ENCODE measurements around the gene ZSWIM8. TPM values are rescaled to one million over a fixed set of nuclear protein-coding genes. Genes with fewer than 3 reads are reported as not detected.
A peak's percentile ranks its signal among the peaks of the same experiment; 100 is the strongest.

Gene ZSWIM8
- polyA plus RNA-seq, 2 of the 4 experiments (the other 2 are of a cell fraction), result 24.3 to 44.5 TPM

DNA sequence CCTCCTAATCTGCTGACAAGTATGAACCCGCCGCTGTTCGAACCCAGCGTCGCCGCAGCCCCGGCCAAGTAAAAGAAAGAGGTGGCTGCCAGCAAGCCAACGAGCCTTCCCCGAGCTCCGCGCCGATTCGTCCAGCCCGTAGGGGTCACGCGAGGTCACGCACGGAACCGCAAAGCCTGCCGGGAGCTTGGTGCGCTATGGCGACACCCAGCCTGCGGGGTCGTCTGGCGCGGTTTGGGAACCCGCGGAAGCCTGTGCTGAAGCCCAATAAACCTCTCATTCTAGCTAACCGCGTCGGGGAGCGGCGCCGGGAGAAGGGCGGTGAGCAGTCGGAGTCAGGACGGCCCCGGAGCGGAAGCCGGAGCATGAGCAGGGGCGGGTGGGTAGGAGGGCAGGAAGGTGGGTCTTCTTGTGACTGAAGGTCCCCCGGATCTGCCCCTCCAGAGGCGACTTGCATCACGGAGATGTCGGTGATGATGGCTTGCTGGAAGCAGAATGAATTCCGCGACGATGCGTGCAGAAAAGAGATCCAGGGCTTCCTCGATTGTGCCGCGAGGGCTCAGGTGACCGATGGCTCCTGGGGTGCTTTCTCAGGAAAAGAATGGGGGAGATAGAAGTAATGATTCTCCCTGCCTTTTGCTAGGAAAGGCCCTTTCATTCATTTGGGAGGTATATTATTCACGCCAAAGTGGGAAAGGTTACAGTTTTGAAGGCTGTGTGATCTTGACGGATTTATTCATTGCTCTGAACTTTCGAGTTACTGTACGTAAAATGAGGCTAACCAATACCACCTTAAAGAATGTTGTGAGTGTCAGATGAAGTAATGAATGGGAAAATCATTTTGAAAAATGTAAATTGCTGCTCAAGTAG lies 3.3 kb upstream of the ZSWIM8 start, which contains the start of gene CHCHD1 (continued):
- TF ChIP-seq CBX2 (IDR thresholded peaks at IDR 0.05; ENCODE audit: borderline replicate concordance, low read depth) (no peak), RCOR1 (IDR thresholded peaks at IDR 0.05; ENCODE audit: low read depth, low read length) (no peak), EP300 (IDR thresholded peaks at IDR 0.05) (no peak), BHLHE40 (IDR thresholded peaks at IDR 0.05; ENCODE audit: low read depth, low read length) (no peak), CBX8 (IDR thresholded peaks at IDR 0.05) (no peak), POLR2A (IDR thresholded peaks at IDR 0.05; ENCODE audit: low read length) (peak; percentile 83), TP53 (CRISPR knock-in tag; IDR thresholded peaks at IDR 0.05) (no peak), KDM1A (IDR thresholded peaks at IDR 0.05; ENCODE audit: low read depth) (no peak), ZNF302 (CRISPR knock-in tag; IDR thresholded peaks at IDR 0.05) (no peak), CEBPB (IDR thresholded peaks at IDR 0.05) (0 out of 4 replicates have a peak, but pooled peaks of 1 of the 2 experiments have one; percentile 13), RFX5 (IDR thresholded peaks at IDR 0.05) (0 out of 2 replicates have a peak, but pooled peaks have one; percentile 24), HOXA7 (CRISPR knock-in tag; IDR thresholded peaks at IDR 0.05) (no peak), FOXS1 (CRISPR knock-in tag; IDR thresholded peaks at IDR 0.05) (no peak), FOSL2 (IDR thresholded peaks at IDR 0.05) (no peak), FOSL2 (CRISPR knock-in tag; IDR thresholded peaks at IDR 0.05) (no peak), POLR2AphosphoS2 (conservative IDR thresholded peaks at IDR 0.05; ENCODE audit: low read length) (no peak), ESRRA (IDR thresholded peaks at IDR 0.05; ENCODE audit: borderline replicate concordance, low read length) (no peak), PHF8 (IDR thresholded peaks at IDR 0.05; ENCODE audit: borderline replicate concordance, low read depth) (peak; percentile 55; the same call in 1 of the 2 replicates), MYC (IDR thresholded peaks at IDR 0.05; ENCODE audit: borderline replicate concordance, low read length) (no peak), RAD21 (conservative IDR thresholded peaks at IDR 0.05 in 1 of 2, IDR thresholded peaks at IDR 0.05 in 1 of 2) (no peak), CHD2 (IDR thresholded peaks at IDR 0.05; ENCODE audit: low read length, partially characterized antibody) (no peak)
- TF ChIP-seq, protein P1, sequence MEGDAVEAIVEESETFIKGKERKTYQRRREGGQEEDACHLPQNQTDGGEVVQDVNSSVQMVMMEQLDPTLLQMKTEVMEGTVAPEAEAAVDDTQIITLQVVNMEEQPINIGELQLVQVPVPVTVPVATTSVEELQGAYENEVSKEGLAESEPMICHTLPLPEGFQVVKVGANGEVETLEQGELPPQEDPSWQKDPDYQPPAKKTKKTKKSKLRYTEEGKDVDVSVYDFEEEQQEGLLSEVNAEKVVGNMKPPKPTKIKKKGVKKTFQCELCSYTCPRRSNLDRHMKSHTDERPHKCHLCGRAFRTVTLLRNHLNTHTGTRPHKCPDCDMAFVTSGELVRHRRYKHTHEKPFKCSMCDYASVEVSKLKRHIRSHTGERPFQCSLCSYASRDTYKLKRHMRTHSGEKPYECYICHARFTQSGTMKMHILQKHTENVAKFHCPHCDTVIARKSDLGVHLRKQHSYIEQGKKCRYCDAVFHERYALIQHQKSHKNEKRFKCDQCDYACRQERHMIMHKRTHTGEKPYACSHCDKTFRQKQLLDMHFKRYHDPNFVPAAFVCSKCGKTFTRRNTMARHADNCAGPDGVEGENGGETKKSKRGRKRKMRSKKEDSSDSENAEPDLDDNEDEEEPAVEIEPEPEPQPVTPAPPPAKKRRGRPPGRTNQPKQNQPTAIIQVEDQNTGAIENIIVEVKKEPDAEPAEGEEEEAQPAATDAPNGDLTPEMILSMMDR (IDR thresholded peaks at IDR 0.05), result no peak
- TF ChIP-seq, protein P2, sequence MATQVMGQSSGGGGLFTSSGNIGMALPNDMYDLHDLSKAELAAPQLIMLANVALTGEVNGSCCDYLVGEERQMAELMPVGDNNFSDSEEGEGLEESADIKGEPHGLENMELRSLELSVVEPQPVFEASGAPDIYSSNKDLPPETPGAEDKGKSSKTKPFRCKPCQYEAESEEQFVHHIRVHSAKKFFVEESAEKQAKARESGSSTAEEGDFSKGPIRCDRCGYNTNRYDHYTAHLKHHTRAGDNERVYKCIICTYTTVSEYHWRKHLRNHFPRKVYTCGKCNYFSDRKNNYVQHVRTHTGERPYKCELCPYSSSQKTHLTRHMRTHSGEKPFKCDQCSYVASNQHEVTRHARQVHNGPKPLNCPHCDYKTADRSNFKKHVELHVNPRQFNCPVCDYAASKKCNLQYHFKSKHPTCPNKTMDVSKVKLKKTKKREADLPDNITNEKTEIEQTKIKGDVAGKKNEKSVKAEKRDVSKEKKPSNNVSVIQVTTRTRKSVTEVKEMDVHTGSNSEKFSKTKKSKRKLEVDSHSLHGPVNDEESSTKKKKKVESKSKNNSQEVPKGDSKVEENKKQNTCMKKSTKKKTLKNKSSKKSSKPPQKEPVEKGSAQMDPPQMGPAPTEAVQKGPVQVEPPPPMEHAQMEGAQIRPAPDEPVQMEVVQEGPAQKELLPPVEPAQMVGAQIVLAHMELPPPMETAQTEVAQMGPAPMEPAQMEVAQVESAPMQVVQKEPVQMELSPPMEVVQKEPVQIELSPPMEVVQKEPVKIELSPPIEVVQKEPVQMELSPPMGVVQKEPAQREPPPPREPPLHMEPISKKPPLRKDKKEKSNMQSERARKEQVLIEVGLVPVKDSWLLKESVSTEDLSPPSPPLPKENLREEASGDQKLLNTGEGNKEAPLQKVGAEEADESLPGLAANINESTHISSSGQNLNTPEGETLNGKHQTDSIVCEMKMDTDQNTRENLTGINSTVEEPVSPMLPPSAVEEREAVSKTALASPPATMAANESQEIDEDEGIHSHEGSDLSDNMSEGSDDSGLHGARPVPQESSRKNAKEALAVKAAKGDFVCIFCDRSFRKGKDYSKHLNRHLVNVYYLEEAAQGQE (IDR thresholded peaks at IDR 0.05), result no peak
- TF ChIP-seq, protein P3, sequence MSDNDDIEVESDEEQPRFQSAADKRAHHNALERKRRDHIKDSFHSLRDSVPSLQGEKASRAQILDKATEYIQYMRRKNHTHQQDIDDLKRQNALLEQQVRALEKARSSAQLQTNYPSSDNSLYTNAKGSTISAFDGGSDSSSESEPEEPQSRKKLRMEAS (IDR thresholded peaks at IDR 0.05), result peak; percentile 77
- TF ChIP-seq, protein P4, sequence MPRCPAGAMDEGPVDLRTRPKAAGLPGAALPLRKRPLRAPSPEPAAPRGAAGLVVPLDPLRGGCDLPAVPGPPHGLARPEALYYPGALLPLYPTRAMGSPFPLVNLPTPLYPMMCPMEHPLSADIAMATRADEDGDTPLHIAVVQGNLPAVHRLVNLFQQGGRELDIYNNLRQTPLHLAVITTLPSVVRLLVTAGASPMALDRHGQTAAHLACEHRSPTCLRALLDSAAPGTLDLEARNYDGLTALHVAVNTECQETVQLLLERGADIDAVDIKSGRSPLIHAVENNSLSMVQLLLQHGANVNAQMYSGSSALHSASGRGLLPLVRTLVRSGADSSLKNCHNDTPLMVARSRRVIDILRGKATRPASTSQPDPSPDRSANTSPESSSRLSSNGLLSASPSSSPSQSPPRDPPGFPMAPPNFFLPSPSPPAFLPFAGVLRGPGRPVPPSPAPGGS (IDR thresholded peaks at IDR 0.05), result peak; percentile 81; the same call in 2 of the 3 replicates
